HG03521 (cell line): ENCODE data around the gene MRE11.

Experiments used
- ATAC-seq: cut with Tn5 transposase; IDR thresholded peaks from one replicate; pipeline ENCODE4 v1.9.1; 2021; ENCODE audit warnings: mild to moderate bottlenecking, moderate library complexity; ENCODE audit not compliant: unreplicated experiment

Gene MRE11

DNA sequence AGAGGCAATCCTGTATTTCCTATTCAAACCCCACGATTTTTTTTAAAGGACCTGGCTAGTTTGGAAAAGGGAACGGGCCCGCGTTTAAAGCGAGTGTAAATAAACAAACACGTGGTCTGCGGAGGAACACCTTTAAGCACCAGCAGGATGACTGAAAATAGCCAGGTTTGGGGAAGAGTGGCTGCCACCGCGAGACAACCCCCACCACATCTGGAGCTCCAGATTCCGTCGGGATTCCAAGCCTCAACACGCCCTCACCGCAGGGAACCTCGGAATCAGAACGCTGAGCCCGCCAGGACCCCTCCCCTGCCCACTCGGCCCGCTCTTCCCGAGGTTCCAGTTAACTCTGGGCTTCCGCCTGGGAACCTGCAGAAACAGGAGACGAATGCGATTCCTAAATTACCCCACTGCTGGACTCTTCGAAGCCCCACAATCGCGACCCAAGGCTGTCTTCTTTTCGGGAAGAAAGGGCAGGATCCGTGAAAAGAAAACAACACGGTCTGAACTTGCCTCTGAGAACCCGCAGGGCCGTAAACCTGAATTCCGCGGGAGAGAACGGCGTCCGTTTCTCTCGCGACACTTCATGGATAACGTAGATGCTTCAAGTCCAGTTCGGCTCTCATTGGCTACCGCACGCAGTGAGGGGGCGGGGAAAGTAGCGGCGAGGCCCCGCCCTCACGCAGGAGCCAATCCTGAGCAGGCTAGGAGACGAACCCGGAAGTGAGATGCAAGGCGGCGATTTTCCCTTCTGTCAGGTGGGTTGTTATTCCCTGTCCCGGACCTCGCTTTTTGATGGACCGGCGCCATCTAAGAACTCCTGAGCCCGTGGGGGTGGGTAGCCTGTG lies at the start of gene MRE11, which contains the start of gene ANKRD49:
Gene MRE11, minus strand, starts transcription at position 564 of the 845 bp plus-strand sequence. CDS start 1,043 bp downstream, outside the sequence.
Gene ANKRD49, plus strand, starts transcription at position 704 of the 845 bp plus-strand sequence. CDS start 2,710 bp downstream, outside the sequence.
- ATAC-seq = peak; percentile 99

DNA sequence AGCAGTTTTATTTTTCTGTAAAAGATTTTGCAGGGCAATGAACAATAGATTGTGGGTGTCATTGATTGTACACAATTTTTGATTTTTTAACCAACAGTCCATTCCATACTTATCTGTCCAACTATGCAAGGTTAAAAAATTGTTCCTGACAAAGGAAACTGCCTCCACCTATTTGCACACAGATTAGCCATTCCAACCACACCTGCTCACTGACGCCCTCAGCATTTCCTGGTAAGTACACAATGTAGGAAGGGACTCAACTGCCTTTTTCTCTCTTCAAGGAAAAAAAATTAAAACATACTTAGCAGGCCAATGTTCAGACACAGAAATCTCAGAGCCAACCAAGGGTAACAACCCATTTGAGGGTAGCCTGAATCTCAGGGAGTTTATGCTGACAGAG lies 45.8 kb upstream of the MRE11 start:
- ATAC-seq = no peak

DNA sequence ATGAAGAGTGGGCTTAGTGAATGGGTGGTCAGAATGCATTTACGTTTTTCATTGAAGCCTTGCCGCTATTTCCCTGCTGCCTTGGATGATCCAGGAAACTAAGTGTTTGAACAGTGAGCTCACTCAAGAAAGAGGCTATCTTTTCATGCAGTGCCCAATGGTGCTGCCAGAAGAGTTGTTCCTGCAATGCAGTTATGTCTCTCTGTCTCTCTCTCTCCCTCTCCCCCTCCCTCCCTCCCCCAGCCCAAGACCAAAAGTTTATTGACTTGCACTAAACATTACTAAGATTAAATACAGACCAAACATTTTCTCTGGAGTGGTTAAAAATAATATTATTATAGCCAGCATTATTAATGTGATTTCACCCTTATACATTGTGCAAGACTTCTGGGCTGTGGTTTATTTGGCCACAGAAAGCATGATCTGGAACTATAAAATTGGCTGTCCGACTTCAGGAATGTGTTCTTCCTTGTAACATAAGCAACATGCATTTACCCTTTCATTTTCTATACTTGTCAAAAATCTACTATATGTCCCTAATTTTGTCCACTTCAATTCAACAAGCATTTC lies 43.5 kb upstream of the MRE11 start:
- ATAC-seq = no peak

DNA sequence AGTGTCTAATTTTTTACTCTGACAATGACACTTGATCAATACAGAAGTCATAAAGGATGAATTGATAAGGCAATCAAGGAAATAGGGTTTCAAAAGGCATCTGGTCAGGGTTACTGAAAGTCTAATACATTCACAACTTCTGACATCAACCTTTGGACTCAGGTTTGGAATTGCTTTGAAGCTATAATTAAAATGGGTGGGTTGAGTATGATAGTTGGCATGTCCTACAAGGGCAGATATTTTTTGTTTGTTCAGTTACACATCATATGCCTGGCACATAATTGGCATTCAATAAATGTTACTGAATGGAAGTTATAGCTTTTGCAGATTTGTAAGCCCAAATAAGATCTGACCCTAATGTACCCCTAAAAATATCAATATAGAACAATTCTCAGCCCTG lies 42.7 kb upstream of the MRE11 start:
- ATAC-seq = no peak

DNA sequence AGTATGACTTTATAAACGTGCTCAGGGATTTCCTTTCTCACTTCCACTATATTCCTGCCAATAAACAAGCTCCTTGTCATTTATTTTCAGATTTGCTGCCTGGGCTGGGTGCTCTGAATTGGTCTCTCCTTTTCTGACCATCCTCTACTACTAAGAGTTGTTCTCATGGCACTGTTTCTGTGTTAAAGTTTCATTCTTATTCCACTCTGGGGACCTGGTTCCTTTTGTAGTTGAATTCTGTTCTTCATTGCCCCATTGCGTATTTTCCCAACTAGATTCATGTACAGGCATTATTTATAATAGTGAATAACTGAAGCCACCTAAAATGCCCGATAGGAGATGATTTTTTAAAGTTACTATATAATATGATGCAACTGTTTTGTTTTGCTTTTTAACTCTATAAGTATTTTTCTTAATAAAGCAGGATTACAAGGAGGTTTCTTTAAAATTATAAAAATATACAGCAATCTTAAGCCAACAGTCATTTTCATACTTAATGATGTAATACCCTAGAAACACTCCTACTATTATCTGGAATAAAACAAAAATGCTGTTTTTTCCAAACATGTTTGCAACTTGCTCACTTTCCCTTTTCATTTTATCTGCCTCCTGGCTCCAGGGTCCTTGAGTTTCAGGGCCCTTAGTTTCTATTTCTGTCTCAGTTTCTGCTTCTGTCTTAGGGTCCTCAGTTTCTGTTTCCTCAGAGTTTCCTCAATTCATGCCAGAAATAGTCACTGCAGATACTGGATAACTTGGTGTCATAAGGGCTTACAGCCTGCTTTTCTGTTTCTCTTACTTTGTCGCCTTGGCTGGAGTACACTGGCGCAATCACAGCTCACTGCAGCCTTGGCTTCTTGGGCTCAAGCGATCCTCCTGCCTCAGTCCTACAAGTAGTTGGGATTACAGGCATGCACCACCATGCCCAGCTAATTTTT lies 40.3 kb upstream of the MRE11 start:
- ATAC-seq = no peak

DNA sequence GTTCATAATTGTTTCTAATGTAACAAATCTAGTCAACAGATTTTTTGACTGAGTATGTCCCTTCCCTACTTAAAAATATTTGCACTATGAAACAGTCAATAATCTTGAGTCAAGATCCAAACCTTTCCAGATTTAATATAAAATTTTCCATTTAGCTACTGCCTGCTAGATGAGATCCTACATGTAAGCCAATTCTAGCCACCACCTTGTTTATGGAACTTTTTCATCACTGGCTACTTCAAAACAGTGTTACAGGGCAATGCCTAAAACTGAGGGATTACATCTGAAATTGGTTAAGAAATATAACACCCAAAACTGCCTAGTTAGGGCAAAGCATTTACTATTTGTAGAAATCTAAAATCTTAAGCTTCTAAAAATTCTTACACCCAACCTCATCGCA lies 39.6 kb upstream of the MRE11 start:
- no peak for ATAC-seq

DNA sequence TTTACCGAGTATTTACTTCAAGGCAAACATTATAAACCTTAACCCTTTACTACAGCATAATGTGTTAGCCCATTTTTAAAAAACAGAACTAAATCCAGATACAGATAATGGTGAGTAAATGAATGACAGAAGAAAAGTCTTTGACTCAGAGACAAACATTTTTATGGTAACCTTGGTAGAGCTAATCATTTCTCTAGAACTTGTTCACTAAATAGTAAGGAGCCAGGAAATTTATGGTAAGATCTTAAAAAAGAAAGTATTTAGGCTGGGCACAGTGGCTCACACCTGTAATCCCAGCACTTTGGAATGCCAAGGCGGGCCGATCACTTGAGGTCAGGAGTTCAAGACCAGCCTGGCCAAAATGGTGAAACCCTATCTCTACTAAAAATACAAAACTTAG lies 38.6 kb upstream of the MRE11 start:
- ATAC-seq = no peak

DNA sequence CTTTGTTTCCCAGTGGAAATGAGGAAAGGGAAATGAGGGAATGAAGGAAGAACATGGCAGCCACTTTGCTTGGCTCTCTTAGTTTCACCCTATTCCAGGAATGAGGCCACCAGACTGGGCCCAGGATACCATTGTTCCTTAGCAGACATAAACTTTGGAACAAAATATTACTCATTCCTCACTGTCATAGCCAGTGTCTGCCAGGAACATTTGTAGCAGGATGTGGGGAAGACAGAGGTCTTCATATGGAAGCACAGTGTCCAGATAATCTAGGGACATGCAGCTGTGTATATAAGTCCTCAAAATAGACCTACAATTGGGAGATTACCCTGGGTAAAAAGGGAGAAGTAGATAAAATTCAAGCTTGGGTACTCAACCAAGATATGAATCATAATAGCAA lies 34.9 kb upstream of the MRE11 start:
- no peak for ATAC-seq

DNA sequence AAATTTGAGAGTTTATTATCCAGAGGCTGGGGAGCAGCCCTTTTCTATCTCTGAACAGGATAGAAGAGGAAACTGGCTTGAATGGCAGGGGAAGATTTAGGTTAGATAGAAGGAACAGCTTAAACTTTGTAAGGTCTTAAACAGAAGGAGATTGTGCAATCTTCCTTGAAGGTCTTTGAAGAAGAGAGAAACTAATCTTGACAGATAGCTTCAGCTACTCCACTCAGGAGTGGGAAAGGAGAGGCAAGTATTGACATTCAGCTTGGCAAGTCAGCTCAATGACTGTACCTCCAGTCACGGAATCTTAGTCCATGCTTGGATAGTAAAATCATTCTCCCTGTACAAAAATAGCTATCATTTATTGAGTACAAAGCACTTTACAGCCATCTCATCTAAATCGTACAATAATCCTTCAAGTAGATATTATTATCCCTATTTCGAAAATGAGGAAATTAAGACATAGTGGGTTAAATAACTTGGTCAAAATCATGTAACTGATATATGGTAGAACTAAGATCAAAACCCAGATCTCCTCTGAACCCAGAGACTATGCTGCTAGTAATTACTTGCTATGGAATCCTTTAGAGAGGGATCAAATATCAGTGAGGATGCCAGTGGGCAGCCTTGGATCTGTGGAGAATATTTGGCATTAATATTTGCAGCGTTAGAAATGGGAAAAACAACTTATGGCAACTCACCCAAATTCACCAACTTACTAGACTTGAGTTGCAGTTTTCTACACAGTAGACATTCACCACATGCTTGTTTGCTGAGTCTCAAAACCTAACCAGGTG lies 33.2 kb upstream of the MRE11 start:
- no peak for ATAC-seq

DNA sequence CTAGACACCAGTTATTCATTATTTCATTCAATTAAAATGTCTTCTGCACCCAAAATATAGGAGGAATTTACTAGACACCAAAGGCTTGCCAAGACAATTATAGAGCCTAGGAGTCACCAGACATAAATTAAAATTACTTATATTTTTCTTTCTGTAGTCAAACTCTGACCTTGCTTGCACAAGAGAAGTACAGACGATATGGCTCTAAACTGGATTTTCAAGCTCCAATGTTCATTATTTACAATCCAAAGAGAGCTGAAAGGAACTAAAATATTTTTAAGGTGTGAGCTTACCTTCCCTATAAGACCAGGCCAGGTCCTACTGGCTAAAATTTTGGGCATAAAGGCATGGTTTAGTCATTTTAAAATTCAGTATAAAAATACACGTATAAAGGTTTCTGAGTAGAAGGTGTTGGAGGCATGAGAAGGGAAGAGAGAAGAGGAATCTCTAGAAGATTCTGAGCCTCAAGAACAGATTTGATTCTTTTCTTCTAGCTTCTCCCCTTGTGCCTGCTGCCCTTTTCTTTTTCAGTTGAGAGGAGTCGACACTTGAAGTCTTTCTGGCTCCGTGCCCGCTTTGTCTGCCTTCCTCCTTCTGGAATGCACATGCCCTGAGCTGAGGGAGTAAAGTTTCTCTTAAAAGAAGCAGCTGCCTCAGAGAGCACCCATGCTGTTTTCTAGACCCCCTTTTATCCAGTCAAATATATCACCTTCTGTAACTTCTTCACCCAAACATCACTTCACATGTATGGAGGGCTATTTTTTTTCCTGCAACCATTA lies 32.1 kb upstream of the MRE11 start:
- no peak for ATAC-seq

DNA sequence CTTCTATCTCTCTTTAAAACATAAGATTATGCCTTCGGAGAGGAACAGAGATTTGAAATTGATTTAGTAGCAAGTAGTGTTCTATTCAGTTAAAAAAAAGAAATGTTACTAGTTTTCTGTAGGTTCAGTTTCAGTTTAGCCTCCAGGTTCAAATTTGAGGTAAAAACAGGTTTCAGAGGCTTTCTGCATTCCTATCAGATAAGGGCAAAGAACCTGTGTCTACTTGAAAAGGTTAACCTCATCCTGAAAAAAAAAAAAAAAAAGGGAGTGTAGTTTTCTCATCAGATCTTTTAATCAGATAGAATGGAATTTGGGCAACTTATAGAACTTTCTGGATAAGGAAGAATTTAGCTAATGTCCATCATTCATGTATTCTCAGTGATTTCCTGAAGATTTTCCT lies 30.7 kb upstream of the MRE11 start:
- ATAC-seq = no peak

DNA sequence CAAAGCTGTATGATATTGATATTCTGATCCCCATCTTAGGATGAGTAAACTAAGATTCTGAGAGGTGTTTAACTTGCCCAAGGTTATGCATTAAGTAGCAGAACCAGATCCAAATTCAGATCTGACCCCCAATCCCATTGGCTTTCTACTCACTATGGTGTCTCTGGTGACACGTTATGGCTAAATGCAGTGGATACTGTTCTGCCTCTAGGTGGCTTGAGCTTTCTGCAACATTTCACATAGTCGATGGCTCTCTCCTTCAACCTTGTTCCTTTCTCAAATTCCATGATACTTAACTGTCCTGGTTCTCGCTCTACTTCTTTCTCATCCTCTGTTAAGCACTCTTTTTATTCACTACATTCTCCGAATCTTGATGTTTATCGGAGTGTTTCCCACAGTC lies 28.0 kb upstream of the MRE11 start:
- ATAC-seq = peak; percentile 64

DNA sequence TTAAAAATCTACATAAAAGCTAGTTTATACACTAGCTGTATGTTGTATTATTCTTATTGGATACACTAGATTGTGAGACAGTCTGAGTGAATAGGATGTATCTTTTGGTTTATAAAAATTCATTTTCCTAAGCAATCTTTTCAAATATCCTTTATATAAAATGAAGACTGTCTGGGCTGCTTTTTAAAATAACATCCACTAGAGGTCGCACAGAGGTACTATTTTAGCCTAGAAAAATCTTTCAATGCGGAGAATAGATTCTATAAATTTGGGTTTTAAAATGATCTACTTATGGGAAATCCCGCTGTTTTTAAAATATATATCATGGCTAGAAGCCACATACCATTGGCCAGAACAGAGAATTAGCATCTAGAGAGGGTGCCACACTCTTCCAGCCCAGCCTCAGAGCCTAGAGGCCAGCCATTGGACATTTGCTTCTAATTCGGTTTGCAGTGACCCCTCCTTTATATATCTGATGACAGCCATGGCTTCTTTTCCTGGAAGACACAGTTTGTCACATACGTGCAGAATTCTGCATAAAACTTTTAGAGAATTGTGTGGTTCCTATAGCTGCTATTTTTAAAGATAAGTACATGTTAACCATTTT lies 25.9 kb upstream of the MRE11 start:
- no peak for ATAC-seq

DNA sequence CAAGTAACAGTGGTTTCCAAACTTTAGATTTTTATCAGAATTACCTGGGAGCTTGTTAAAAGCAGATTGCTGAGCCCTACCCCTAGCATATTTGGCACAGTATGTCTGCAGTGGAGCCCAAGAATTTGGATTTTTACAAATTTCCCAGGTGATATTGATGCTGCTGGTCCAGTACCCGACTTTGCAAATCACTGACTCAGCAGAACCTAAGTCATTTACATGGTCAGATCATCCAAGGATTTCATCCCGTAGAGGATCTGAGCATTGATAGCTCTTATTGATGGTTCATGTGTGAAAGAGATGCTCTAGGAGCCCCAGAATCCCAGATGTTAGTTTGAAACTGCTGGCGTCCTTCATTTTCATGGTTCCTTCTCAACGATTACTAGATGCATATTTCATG lies 24.7 kb upstream of the MRE11 start:
- ATAC-seq = no peak

DNA sequence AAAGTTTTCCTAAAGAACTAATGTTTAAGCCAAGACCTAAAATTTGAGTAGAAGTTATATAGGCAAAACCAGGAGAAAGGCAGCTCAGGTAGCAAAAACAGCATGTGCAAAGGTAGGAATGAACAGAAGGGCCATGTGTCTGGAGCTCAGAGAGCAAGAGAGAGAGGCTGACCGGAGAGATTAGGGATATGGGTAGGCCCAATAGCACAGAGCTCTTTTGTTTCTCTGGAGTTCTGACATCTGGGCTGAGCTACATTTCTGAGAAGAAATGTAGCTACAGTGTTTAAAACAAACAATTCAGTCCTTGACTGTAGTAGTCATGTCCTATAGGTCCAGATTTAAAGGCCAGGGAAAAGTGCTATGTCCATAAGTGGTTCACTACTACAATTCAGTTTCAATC lies 23.1 kb upstream of the MRE11 start:
- ATAC-seq = no peak

DNA sequence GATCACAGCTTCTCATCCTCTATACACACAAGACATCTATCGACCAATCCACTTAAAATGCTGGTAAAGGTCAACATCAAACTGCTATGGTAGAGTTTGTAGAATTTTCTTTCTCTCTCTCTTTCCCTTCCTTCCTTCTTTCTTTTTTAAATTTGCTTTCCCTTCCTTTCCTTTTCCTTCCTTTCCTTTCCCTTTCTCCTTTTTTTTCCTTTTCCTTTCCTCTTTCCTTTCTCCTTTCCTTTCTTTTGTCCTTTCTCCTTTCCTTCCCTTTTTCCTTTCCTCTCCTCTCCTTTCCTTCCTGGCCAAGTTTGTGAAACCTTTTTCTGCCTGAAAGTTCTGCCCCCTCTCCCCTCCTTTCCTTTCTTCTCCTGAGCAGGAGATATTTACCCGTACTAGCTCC lies 21.8 kb upstream of the MRE11 start:
- no peak for ATAC-seq

DNA sequence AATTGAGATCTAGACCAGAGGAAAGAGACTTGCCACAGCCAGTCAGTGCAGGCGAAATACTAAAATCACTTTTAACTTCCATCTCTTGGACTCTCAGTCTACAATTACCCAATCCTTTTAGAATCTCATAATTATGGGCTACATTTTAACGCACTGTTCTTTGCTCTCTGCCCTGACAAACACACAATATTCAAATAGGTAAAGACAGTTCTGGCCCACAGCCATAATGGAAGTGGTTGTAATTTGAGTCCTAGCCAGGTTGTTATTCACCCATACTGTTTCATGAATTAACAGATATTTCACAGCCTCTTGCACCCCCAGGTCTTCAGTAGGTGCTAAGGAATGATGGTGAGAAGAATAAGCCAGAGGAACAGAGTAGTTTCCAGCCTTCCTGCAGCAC lies 19.4 kb upstream of the MRE11 start:
- ATAC-seq = peak; percentile 50

DNA sequence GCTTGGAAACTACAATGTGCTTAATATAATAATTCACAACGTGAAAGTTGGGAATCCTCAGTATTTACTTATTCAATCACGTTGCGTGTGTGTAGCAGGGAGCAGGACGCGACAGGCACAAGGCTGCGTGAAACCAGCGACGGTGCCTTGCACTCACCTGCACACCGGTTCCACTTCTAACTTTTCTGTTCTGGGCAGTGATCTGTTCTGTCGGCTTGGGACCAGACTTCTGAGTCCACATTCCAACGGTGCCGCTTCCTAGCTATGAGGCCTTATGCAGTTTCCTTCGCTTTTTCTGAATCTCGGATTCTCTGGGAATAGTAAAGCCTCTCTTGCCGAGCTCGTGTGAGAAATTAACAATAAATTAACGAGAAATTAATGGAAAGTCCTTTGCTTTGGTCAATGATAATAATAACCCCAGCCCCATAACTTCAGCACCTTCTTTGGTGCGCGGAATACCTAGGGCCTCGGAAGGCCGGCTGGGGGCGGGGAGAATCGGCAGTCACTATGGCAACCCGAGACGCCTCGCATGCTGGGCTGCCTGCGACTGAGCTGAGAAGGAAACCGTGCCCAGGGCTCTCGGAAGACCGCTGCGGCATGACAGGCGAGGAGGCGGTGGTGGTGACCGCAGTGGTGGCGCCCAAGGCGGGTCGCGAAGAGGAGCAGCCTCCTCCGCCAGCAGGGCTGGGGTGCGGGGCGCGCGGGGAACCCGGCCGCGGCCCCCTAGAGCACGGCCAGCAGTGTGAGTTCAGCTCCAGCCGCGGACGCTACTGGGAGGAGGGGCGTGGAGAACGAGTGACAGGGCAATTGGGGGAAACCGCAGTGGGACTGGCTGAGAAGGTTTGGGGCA lies 18.5 kb upstream of the MRE11 start, which contains the start of gene C11orf97:
Gene C11orf97, plus strand, starts transcription at position 530 of the 850 bp plus-strand sequence. Its CDS starts 68 bp downstream, at position 598.
- ATAC-seq = peak; percentile 74
